Measurements from ENCODE around the gene DTNB. TPM values are rescaled to one million over a fixed set of nuclear protein-coding genes. Genes with fewer than 3 reads are reported as not detected.

Gene DTNB
- total RNA-seq, 2 donors from 2014 or later = 6.1 to 7.0 TPM

- peak in 1 of 2 donors; percentile 62 for ATAC-seq
These were observed 181.3 kb downstream of the DTNB start for GRCh38 chr2:25491966-25492532.

GRCh38 chr2:25491003-25491696 lies 182.2 kb downstream of the DTNB start:
- DNase-seq = no peak
- no peak for ATAC-seq

More at GRCh38 chr2:25491966-25492532, 181.3 kb downstream of the DTNB start:
- intact Hi-C loops (cut with DNase I) = no loop called here
- DNase-seq = no peak

GRCh38 chr2:25490217-25490616 lies 183.2 kb downstream of the DTNB start:
- intact Hi-C loops (cut with DNase I) = no loop called here
- no peak for ATAC-seq
- no peak for DNase-seq

More at GRCh38 chr2:25491003-25491696, 182.2 kb downstream of the DTNB start:
- intact Hi-C loops (cut with DNase I) = no loop called here

GRCh38 chr2:25489631-25490030 lies 183.7 kb downstream of the DTNB start:
- intact Hi-C loops (cut with DNase I) = no loop called here
- DNase-seq = no peak
- ATAC-seq = no peak

- intact Hi-C loops (cut with DNase I) = no loop called here
- no peak for ATAC-seq
- no peak for DNase-seq
These were observed 189.6 kb downstream of the DTNB start for GRCh38 chr2:25483607-25484266.

- ATAC-seq (no peak), DNase-seq (no peak)
- intact Hi-C loops (cut with DNase I) = no loop called here
These were observed 191.0 kb downstream of the DTNB start for GRCh38 chr2:25482341-25482740.

GRCh38 chr2:25481381-25482300 lies 191.7 kb downstream of the DTNB start:
- intact Hi-C loops (cut with DNase I) = no loop called here
- ATAC-seq (no peak), DNase-seq (no peak)

- intact Hi-C loops (cut with DNase I) = no loop called here
- no peak for DNase-seq
- ATAC-seq = no peak
These were observed 192.8 kb downstream of the DTNB start for GRCh38 chr2:25480561-25480960.

GRCh38 chr2:25479761-25480160 lies 193.6 kb downstream of the DTNB start:
- intact Hi-C loops (cut with DNase I) = no loop called here

GRCh38 chr2:25478736-25479135 lies 194.6 kb downstream of the DTNB start:
- DNase-seq (no peak), ATAC-seq (no peak)
- intact Hi-C loops (cut with DNase I) = no loop called here

More at GRCh38 chr2:25479761-25480160, 193.6 kb downstream of the DTNB start:
- DNase-seq = no peak
- no peak for ATAC-seq

GRCh38 chr2:25473758-25474340 lies 199.5 kb downstream of the DTNB start:
- intact Hi-C loops (cut with DNase I) = no loop called here
- ATAC-seq (no peak), DNase-seq (peak; percentile 42)

GRCh38 chr2:25473131-25473530 lies 200.2 kb downstream of the DTNB start:
- no peak for DNase-seq
- intact Hi-C loops (cut with DNase I) = no loop called here
- ATAC-seq = peak in 1 of 2 donors; percentile 68

- DNase-seq (no peak), ATAC-seq (no peak)
- intact Hi-C loops (cut with DNase I) = no loop called here
These were observed 202.6 kb downstream of the DTNB start for GRCh38 chr2:25470806-25471205.

GRCh38 chr2:25467743-25468142 lies 205.6 kb downstream of the DTNB start:
- intact Hi-C loops (cut with DNase I) = no loop called here
- DNase-seq (no peak), ATAC-seq (no peak)

- intact Hi-C loops (cut with DNase I) = no loop called here
- DNase-seq (no peak), ATAC-seq (no peak)
These were observed 211.4 kb downstream of the DTNB start for GRCh38 chr2:25462021-25462420.

- ATAC-seq (no peak), DNase-seq (no peak)
- intact Hi-C loops (cut with DNase I) = no loop called here
These were observed 213.0 kb downstream of the DTNB start for GRCh38 chr2:25460261-25460905.

GRCh38 chr2:25454824-25455611 lies 218.4 kb downstream of the DTNB start:
- ATAC-seq (no peak), DNase-seq (no peak)
- intact Hi-C loops (cut with DNase I) = no loop called here

All from left cardiac atrium (tissue), 4 donors.